Mammary epithelial cell (primary cell): ENCODE data around the gene HFM1.

Experiments
- EZH2 ChIP-seq: IDR thresholded peaks from 2 replicates; pipeline ENCODE4 v1.6.1; 2012; ENCODE audit warnings: low read length, inconsistent platforms, borderline replicate concordance
- TF ChIP-seq, protein P1 (sequence below), 2 donors: IDR thresholded peaks in 1 of 2; conservative IDR thresholded peaks in 1 of 2; 2 replicates each; pipeline ENCODE4 v1.5.1; 2011 to 2012; ENCODE audit warnings: inconsistent platforms in 2 of 2, low read length in 2 of 2, mild to moderate bottlenecking in 2 of 2, control low read depth in 1 of 2, low read depth in 1 of 2; ENCODE audit not compliant: insufficient read depth in 1 of 2; ENCODE audit errors: extremely low read depth in 1 of 2

DNA sequence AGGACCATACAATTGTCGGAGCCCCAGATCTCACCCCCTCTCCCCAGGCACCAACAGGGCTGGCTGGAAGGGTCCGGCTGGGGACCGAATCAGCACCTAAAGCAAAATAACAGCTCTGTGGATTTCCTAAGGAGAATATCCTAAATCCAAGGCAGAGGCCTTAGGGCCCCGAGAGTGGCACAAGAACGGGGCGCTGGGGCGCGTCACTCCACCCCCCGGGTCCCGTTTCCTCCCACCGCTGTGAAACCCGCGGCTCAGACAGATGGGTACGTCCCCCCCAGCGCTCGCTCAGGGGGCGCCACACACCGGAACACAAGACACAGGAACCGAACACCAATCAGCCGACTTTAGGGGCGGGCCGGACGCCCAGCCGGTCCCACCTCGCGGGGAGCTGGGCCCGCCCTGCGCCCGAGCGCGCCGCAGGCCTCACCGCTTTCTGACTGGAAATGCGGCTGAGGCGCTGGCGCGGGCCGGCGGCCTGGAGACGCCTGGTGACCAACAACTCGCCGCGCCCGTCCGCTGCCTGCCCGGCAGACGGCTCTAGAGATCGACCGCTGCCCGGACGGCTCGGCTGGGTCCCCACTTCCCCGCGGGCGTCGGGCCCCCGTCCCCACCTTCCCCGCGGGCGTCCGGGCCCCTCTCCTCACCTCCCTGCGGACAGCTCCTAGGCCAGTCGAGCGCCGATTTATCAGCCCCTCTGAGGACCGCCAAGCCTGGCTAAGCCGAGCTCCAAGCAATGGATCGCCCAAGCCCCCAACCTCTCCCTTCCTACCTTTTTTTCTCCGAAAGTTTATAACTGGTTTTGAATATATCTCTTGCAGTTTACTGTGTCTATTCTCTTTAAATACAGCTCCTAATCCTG is at the start of gene HFM1:
- TF ChIP-seq, protein P1, sequence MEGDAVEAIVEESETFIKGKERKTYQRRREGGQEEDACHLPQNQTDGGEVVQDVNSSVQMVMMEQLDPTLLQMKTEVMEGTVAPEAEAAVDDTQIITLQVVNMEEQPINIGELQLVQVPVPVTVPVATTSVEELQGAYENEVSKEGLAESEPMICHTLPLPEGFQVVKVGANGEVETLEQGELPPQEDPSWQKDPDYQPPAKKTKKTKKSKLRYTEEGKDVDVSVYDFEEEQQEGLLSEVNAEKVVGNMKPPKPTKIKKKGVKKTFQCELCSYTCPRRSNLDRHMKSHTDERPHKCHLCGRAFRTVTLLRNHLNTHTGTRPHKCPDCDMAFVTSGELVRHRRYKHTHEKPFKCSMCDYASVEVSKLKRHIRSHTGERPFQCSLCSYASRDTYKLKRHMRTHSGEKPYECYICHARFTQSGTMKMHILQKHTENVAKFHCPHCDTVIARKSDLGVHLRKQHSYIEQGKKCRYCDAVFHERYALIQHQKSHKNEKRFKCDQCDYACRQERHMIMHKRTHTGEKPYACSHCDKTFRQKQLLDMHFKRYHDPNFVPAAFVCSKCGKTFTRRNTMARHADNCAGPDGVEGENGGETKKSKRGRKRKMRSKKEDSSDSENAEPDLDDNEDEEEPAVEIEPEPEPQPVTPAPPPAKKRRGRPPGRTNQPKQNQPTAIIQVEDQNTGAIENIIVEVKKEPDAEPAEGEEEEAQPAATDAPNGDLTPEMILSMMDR (conservative IDR thresholded peaks at IDR 0.05 in 1 of 2, IDR thresholded peaks at IDR 0.05 in 1 of 2; ENCODE audit: extremely low read depth in 1 of 2, insufficient read depth in 1 of 2, low read depth in 1 of 2, low read length in 2 of 2), result no peak
- TF ChIP-seq EZH2, result peak; percentile 57
